A549 (cell line): ENCODE data around the gene FOXP1.

Experiments used
- CEBPB ChIP-seq, 2 experiments: fragments of >200 bp in 1 of 2; sonication (Bioruptor Twin) in 1 of 2; formaldehyde crosslinking in 1 of 2; IDR thresholded peaks; 2 replicates each; pipeline ENCODE4 v1.6.1; 2012 to 2016
- CTCF ChIP-seq: fragments of >200 bp; sonication (Bioruptor Twin); formaldehyde crosslinking; IDR thresholded peaks from 3 replicates; pipeline ENCODE4 v1.5.1; 2016
- MAFK ChIP-seq: fragments of 450-650 bp; IDR thresholded peaks from 2 replicates; pipeline ENCODE4 v1.6.1; 2014; ENCODE audit not compliant: partially characterized antibody
- POLR2A ChIP-seq: IDR thresholded peaks from 2 replicates; pipeline ENCODE4 v1.6.1; 2012; ENCODE audit warnings: mild to moderate bottlenecking, low read length
- RNF2 ChIP-seq: fragments of 200-600 bp; sonication (generic); IDR thresholded peaks from 2 replicates; pipeline ENCODE4 v1.6.1; 2016; ENCODE audit warnings: low read depth, mild to moderate bottlenecking, antibody characterized with exemption, moderate library complexity, borderline replicate concordance
- TP53 ChIP-seq: fragments of 250-450 bp; sonication (Bioruptor Pico); IDR thresholded peaks from 2 replicates; pipeline ENCODE4 v1.5.0; 2021; ENCODE audit warnings: mild to moderate bottlenecking, moderate library complexity
- TF ChIP-seq, protein P1 (sequence below): fragments of >200 bp; sonication (Bioruptor Twin); formaldehyde crosslinking; IDR thresholded peaks from 2 replicates; pipeline ENCODE4 v1.6.1; 2016
- TF ChIP-seq, protein P2 (sequence below): fragments of 200-600 bp; sonication (generic); IDR thresholded peaks from 2 replicates; pipeline ENCODE4 v1.6.1; 2016; ENCODE audit warnings: antibody characterized with exemption, mild to moderate bottlenecking, moderate library complexity

DNA sequence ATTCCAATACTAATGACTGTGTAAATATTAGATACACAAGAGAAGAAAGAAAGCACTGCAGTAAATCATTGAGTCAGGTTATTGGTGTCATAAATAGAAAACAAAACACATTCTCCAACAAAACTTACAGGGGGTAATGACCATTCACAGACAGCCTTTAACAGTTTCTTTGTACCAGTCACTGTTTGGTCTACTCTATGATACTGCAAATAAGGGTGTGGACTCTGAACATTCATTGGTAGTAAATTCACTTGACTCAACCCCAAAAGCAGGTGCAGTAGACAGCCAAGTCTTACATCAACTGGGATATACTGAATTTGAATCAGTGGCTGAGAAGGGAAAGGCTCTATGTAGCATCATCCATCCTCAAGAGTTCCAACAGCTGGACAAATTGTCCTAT is 463.5 kb downstream of the FOXP1 start:
- TF ChIP-seq, protein P1, sequence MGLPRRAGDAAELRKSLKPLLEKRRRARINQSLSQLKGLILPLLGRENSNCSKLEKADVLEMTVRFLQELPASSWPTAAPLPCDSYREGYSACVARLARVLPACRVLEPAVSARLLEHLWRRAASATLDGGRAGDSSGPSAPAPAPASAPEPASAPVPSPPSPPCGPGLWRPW, result no peak
- TF ChIP-seq CEBPB (IDR thresholded peaks at IDR 0.05) (no peak), CTCF (no peak), RNF2 (no peak), POLR2A (no peak), TP53 (CRISPR knock-in tag) (no peak), MAFK (no peak)
- TF ChIP-seq, protein P2, sequence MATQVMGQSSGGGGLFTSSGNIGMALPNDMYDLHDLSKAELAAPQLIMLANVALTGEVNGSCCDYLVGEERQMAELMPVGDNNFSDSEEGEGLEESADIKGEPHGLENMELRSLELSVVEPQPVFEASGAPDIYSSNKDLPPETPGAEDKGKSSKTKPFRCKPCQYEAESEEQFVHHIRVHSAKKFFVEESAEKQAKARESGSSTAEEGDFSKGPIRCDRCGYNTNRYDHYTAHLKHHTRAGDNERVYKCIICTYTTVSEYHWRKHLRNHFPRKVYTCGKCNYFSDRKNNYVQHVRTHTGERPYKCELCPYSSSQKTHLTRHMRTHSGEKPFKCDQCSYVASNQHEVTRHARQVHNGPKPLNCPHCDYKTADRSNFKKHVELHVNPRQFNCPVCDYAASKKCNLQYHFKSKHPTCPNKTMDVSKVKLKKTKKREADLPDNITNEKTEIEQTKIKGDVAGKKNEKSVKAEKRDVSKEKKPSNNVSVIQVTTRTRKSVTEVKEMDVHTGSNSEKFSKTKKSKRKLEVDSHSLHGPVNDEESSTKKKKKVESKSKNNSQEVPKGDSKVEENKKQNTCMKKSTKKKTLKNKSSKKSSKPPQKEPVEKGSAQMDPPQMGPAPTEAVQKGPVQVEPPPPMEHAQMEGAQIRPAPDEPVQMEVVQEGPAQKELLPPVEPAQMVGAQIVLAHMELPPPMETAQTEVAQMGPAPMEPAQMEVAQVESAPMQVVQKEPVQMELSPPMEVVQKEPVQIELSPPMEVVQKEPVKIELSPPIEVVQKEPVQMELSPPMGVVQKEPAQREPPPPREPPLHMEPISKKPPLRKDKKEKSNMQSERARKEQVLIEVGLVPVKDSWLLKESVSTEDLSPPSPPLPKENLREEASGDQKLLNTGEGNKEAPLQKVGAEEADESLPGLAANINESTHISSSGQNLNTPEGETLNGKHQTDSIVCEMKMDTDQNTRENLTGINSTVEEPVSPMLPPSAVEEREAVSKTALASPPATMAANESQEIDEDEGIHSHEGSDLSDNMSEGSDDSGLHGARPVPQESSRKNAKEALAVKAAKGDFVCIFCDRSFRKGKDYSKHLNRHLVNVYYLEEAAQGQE, result no peak
